ENCODE results near the gene PCSK6.
"Not testable (repeated sequence)": the region's sequence is repeated elsewhere in the genome, so short reads cannot be mapped to it uniquely, and the experiment has no call there.

PCSK6 gene

DNA sequence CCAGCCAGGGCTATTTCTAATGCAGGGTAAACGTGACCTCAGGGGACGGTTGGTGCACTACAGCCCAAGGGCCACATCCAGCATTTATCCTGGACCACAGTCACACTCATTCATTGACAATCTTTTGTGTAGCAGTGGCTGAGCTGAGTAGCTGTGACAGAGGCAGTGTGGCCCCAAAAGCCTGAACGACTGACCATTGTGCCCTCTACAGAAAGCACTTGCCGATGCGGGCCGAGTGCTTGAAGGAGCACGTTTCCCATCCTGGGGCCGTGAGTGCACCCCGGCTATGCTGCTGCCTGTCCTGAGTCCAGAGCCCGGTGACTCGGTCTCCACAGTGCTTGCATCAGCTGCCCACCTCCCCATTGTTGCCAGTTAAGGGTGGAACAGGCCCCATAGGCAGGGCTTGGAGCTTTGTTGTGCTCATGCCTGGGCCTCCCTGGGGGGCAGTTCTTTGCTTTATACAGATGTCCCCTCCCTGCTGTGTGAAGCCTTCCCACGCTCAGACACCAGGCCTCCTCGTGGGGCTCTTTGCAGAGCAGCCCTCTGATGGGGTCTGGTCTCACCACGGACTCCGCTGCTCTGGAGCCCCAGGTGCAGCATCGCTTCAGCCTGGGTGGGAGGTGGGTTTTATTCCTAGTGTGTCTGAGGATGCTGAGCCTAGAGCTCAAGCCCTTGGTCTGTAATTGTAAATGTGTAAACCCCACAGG, 181.5 kb downstream of the PCSK6 start:
- no peak for DNase-seq (ENCODE audit: low spot score)

- no peak for DNase-seq (ENCODE audit: low spot score)
These were observed 182.2 kb downstream of the PCSK6 start for GRCh38 chr15:101307048-101307896.

DNA sequence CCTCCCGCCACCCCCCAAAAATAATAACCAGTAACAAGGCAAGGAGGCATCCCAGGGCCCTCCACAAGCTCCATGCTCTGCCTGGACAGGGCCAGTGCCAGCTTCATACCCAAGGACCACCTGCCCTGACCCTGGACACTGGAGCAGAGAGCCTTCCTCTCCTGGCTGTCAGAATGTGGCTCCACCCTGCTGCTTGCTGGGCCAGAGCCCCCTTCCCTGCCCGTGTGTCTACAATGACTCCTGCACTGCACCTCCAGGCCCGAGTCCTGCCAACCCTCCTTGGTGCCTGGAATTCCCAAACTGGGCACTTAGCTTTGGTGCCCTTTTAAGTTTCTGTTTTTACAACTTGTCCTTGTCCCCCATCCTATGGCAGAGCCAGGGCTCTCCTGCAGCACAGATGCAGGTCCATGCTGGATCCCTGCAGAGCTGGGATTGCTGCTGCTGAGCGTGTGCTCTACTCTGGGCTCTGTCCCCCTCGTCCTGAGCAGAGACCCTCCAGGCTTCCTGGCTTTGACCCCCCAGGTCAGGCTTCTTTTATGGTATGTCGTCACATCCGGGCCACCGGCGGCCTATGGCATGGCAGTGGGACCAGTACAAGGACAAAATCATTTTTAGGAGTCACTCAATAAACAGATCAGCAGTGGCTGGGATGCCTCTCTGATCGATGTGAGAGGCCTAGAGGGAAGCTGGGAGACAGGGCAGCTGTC, 183.0 kb downstream of the PCSK6 start:
- no peak for DNase-seq (ENCODE audit: low spot score)

GRCh38 chr15:101305820-101306255, 183.7 kb downstream of the PCSK6 start:
- no peak for DNase-seq (ENCODE audit: low spot score)

GRCh38 chr15:101303408-101303807, 186.1 kb downstream of the PCSK6 start:
- DNase-seq (ENCODE audit: low spot score), result no peak

- DNase-seq (ENCODE audit: low spot score), result peak; percentile 74
These were observed 192.8 kb downstream of the PCSK6 start for GRCh38 chr15:101296418-101297405.

DNA sequence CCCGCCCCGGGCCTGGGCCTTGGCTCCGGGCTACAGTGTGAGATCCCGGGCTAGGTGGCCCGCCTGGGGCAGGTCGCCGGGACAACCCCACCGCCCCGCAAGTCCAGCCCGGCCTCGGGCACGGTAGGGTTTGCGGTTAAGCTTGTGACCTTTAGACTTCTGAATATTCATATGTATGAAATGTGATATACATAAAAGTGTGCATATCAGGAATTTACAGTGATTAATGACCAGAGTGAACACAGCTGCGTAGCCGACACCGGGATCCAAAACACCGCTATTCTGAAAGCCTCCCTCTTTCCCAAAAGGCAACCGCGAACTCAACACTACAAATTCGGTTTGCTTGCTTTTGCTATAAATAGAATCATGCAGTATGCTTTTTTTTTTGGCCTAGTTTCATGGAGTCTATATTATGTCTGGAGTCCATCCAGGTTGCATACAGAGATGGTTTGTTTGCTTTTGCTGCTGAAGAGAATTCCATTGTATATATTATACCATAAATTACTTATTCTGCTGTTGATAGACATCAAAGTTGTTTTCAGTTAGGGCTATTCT, 193.8 kb downstream of the PCSK6 start:
- peak; percentile 56 for DNase-seq (ENCODE audit: low spot score)

- DNase-seq (ENCODE audit: low spot score), result peak; percentile 98
These were observed 194.5 kb downstream of the PCSK6 start, which contains the start of gene SNRPA1 for GRCh38 chr15:101294731-101295606. TSS of gene SNRPA1 (minus strand) at chr15:101295248. CDS start at chr15:101295178, 70 bp downstream.

DNA sequence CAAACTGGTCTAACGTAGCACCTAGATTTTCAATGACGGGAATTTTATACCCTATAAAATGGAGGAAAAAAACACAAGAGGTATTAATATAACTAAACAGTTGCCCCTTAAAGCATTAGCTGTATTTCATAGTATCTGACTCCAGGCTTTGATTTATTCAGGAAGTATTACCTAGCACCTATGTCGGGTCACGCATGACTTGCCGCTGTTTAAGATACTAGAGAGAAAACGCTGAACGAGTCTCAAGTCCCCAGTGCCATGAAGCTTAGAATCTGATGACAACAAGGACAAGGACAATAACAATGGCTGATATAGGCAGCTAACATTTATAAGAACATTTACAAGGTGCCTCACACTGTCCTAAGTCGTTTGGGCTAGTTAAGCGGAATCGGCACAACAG, 196.4 kb downstream of the PCSK6 start:
- DNase-seq (ENCODE audit: low spot score), result no peak

GRCh38 chr15:101288905-101289513, 200.5 kb downstream of the PCSK6 start:
- peak; percentile 58 for DNase-seq (ENCODE audit: low spot score)

GRCh38 chr15:101287342-101287741, 202.2 kb downstream of the PCSK6 start:
- not testable (repeated sequence) for DNase-seq (ENCODE audit: low spot score)

GRCh38 chr15:101286471-101287114, 202.9 kb downstream of the PCSK6 start:
- DNase-seq (ENCODE audit: low spot score), result no peak

- no peak for DNase-seq (ENCODE audit: low spot score)
These were observed 205.6 kb downstream of the PCSK6 start for GRCh38 chr15:101283931-101284330.

- no peak for DNase-seq (ENCODE audit: low spot score)
These were observed 209.5 kb downstream of the PCSK6 start for GRCh38 chr15:101280007-101280406.

DNA sequence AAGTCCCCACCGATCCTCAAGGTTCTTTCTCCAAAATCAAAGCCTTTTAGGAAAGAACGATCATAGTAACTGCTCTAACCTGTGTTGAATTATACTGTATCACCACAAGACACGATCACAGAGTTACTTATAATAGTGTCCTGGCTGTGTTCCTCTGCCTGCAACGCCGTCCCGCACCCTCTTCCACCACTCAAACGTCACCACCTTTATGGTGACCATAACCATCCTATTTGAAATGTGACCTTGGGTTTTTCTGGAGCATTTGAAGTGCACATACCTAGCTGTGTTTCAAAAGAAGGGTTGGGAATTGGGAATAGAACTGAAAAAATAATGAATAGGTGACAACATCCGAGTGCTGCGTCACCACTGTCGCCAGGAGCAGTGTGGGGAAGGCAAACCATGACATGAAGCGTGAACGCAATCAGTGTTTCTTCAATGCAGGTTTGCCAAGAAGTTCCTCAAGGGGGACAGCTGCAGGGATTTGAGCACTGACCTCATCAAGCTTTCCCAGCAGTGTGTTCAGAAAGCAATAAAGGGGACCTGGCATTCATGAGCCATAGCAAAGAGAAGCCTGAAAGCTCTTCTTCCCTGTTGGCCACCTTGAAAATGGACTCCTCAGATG, 211.5 kb downstream of the PCSK6 start:
- peak; percentile 23 for DNase-seq (ENCODE audit: low spot score)

GRCh38 chr15:101277038-101277822, 212.3 kb downstream of the PCSK6 start, which contains the start of gene SELENOS:
TSS of gene SELENOS (minus strand) at chr15:101277485. CDS start at chr15:101277417, 68 bp downstream.
- DNase-seq (ENCODE audit: low spot score), result peak; percentile 95

- no peak for DNase-seq (ENCODE audit: low spot score)
These were observed 212.9 kb downstream of the PCSK6 start for GRCh38 chr15:101276501-101277037.
